Neural cell (in vitro differentiated cells): ENCODE measurements around the gene PCDH9. TPM values are rescaled to one million over a fixed set of nuclear protein-coding genes. Genes with fewer than 3 reads are reported as not detected.

Source experiments
- H2AFZ ChIP-seq: fragments of 200-600, 300-800 bp; sonication (generic), shearing (Covaris generic); 2 replicates; pipeline ENCODE4 v1.6.0; 2014; ENCODE audit warnings: low read depth, mild to moderate bottlenecking, antibody characterized with exemption, low read length, moderate library complexity
- H3F3A ChIP-seq: fragments of 200-600 bp; shearing (Covaris generic); 2 replicates; pipeline ENCODE4 v1.6.1; 2016; ENCODE audit warnings: mild to moderate bottlenecking, moderate library complexity, mixed read lengths, antibody characterized with exemption, low read length; ENCODE audit not compliant: insufficient read depth, poor library complexity, severe bottlenecking
- H3K27ac ChIP-seq: fragments of 200-600, 300-800 bp; sonication (generic), shearing (Covaris generic); 2 replicates; pipeline ENCODE4 v1.5.1; 2014; ENCODE audit warnings: mild to moderate bottlenecking, low read length, moderate library complexity
- H3K27me3 ChIP-seq: fragments of 300-800, 200-600 bp; sonication (generic), shearing (Covaris generic); 2 replicates; pipeline ENCODE4 v1.6.0; 2014; ENCODE audit warnings: mild to moderate bottlenecking, low read depth, low read length, moderate library complexity; ENCODE audit not compliant: insufficient read depth
- H3K36me3 ChIP-seq: fragments of 300-800, 200-600 bp; sonication (generic), shearing (Covaris generic); 2 replicates; pipeline ENCODE4 v1.5.1; 2014; ENCODE audit warnings: mild to moderate bottlenecking, antibody characterized with exemption, low read length, moderate library complexity; ENCODE audit not compliant: insufficient read depth
- H3K4me2 ChIP-seq: fragments of 300-800, 200-600 bp; sonication (generic), shearing (Covaris generic); 2 replicates; pipeline ENCODE4 v1.6.0; 2014; ENCODE audit warnings: mild to moderate bottlenecking, low read length
- H3K4me3 ChIP-seq: fragments of 300-800, 200-600 bp; sonication (generic), shearing (Covaris generic); 2 replicates; pipeline ENCODE4 v1.5.1; 2014; ENCODE audit warnings: mild to moderate bottlenecking, low read length, moderate library complexity
- H3K79me2 ChIP-seq: fragments of 200-600 bp; shearing (Covaris generic); replicated peaks from 2 replicates; pipeline ENCODE4 v1.6.0; 2014; ENCODE audit warnings: mild to moderate bottlenecking, low read length, moderate library complexity; ENCODE audit not compliant: insufficient read depth
- H3K9ac ChIP-seq: fragments of 300-800, 200-600 bp; sonication (generic), shearing (Covaris generic); 2 replicates; pipeline ENCODE4 v1.6.1; 2016; ENCODE audit warnings: mild to moderate bottlenecking, low read length, mixed read lengths
- H3K9me2 ChIP-seq: fragments of 200-600 bp; shearing (Covaris generic); 2 replicates; pipeline ENCODE4 v1.6.1; 2016; ENCODE audit warnings: mild to moderate bottlenecking, low read length, mixed read lengths; ENCODE audit not compliant: insufficient read depth
- H3K9me3 ChIP-seq: fragments of 200-600, 300-800 bp; sonication (generic), shearing (Covaris generic); 2 replicates; pipeline ENCODE4 v1.6.1; 2016; ENCODE audit warnings: mild to moderate bottlenecking, mixed run types, low read length, moderate library complexity, mixed read lengths
- H4K20me1 ChIP-seq: fragments of 200-600 bp; shearing (Covaris generic); 2 replicates; pipeline ENCODE4 v1.6.1; 2016; ENCODE audit warnings: mild to moderate bottlenecking, mixed run types; ENCODE audit not compliant: insufficient read depth
- EP300 ChIP-seq: fragments of 450-650 bp; conservative IDR thresholded peaks from 2 replicates; pipeline ENCODE4 v1.6.1; 2014; ENCODE audit warnings: antibody characterized with exemption, mild to moderate bottlenecking, moderate library complexity; ENCODE audit not compliant: poor library complexity, severe bottlenecking
- EZH2 ChIP-seq: fragments of 200-600, 300-800 bp; shearing (Covaris generic), sonication (generic); IDR thresholded peaks from 2 replicates; pipeline ENCODE4 v1.6.1; 2014; ENCODE audit warnings: antibody characterized with exemption, low read length, borderline replicate concordance, mild to moderate bottlenecking; ENCODE audit not compliant: insufficient read depth, poor library complexity, severe bottlenecking
- MXI1 ChIP-seq: fragments of 450-650 bp; conservative IDR thresholded peaks from 2 replicates; pipeline ENCODE4 v1.6.1; 2014; ENCODE audit warnings: antibody characterized with exemption, mild to moderate bottlenecking; ENCODE audit not compliant: poor library complexity, severe bottlenecking
- POLR2AphosphoS5 ChIP-seq: IDR thresholded peaks from 2 replicates; pipeline ENCODE4 v1.6.1; 2012
- RAD21 ChIP-seq: fragments of 450-650 bp; conservative IDR thresholded peaks from 2 replicates; pipeline ENCODE4 v1.6.1; 2014; ENCODE audit warnings: antibody characterized with exemption, mild to moderate bottlenecking, moderate library complexity
- SMC3 ChIP-seq: fragments of 450-650 bp; conservative IDR thresholded peaks from 2 replicates; pipeline ENCODE4 v1.6.1; 2014; ENCODE audit warnings: antibody characterized with exemption, mild to moderate bottlenecking, moderate library complexity; ENCODE audit not compliant: poor library complexity
- TAF1 ChIP-seq: IDR thresholded peaks from 2 replicates; pipeline ENCODE4 v1.6.1; 2012; ENCODE audit warnings: low read depth
- polyA plus RNA-seq: library from polyadenylated mRNA; depleted of rRNA; stranded (reverse); fragments of >200 nt; gene quantifications from 2 replicates; pipeline ENCODE4 v1.2.3, GENCODE V29; 2014
- TF ChIP-seq, protein P1 (sequence below): IDR thresholded peaks from 2 replicates; pipeline ENCODE4 v1.6.1; 2012; ENCODE audit warnings: borderline replicate concordance
- TF ChIP-seq, protein P2 (sequence below): fragments of 450-650 bp; IDR thresholded peaks from 2 replicates; pipeline ENCODE4 v1.5.1; 2014; ENCODE audit warnings: antibody characterized with exemption, mild to moderate bottlenecking, moderate library complexity; ENCODE audit not compliant: poor library complexity, severe bottlenecking

PCDH9 gene
- polyA plus RNA-seq, 1 donor from 2014 or later: 4.6 TPM

DNA sequence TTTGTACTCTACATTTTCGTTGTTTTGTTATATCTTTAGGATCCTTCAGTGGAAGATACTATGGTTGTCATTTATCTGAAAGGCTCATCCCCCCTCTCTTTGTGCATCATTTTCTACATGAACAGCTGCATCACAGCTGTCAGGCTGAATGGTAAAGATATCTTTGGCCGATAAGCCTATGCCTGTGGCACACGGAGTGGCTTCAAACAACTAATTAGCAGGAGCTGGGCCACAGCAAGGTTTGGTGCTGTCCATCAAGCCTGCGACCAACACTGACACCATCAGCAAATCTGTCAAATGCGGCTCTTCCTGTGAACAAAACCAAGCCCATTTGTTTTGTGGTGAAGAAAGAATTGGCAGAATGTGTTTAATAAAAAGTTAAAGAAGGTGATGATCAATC is 334.4 kb downstream of the PCDH9 start:
- H3K9ac ChIP-seq: no peak overlapping the region
- no peaks in the 10 kb centered on the region for H3K9me3 ChIP-seq
- H3K79me2 ChIP-seq: no peaks in the 10 kb centered on the region
- H4K20me1 ChIP-seq: no peaks in the 10 kb centered on the region
- no peaks in the 10 kb centered on the region for H3K27me3 ChIP-seq
- no peaks in the 10 kb centered on the region for H3F3A ChIP-seq
- H3K36me3 ChIP-seq: no peaks in the 10 kb centered on the region
- H2AFZ ChIP-seq: no peak overlapping the region
- no peaks in the 10 kb centered on the region for H3K9me2 ChIP-seq
- no peak overlapping the region for H3K4me2 ChIP-seq
- TF ChIP-seq SMC3 (no peak), RAD21 (no peak)
- H3K4me3 ChIP-seq: no peak overlapping the region
- no peak overlapping the region for H3K27ac ChIP-seq

DNA sequence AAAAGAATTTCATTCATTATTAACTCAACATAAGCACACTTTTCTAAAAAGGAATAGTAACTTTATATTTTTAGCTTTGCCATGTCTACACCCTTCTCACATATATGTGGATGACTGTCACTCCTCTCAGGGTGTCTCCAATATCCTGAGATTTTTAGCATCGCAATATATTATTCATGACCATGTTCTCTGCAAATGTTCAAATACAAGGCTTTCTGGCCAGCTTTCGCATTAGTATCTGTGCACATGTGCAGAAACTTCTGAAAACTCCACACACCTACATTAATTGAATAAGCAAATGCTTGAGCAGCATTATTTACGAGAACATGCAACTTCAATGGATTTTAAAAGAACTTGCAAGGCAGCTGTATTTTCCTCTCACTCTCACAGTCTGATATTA is 334.8 kb downstream of the PCDH9 start:
- H3F3A ChIP-seq: no peaks in the 10 kb centered on the region
- H3K4me2 ChIP-seq: no peak overlapping the region
- H3K9me2 ChIP-seq: no peaks in the 10 kb centered on the region
- H3K79me2 ChIP-seq: no peaks in the 10 kb centered on the region
- H2AFZ ChIP-seq: no peak overlapping the region
- no peaks in the 10 kb centered on the region for H3K36me3 ChIP-seq
- no peaks in the 10 kb centered on the region for H3K9me3 ChIP-seq
- no peak overlapping the region for H3K4me3 ChIP-seq
- H3K27ac ChIP-seq: no peak overlapping the region
- no peak overlapping the region for H3K9ac ChIP-seq
- H4K20me1 ChIP-seq: no peaks in the 10 kb centered on the region
- no peaks in the 10 kb centered on the region for H3K27me3 ChIP-seq
- TF ChIP-seq, protein P1, sequence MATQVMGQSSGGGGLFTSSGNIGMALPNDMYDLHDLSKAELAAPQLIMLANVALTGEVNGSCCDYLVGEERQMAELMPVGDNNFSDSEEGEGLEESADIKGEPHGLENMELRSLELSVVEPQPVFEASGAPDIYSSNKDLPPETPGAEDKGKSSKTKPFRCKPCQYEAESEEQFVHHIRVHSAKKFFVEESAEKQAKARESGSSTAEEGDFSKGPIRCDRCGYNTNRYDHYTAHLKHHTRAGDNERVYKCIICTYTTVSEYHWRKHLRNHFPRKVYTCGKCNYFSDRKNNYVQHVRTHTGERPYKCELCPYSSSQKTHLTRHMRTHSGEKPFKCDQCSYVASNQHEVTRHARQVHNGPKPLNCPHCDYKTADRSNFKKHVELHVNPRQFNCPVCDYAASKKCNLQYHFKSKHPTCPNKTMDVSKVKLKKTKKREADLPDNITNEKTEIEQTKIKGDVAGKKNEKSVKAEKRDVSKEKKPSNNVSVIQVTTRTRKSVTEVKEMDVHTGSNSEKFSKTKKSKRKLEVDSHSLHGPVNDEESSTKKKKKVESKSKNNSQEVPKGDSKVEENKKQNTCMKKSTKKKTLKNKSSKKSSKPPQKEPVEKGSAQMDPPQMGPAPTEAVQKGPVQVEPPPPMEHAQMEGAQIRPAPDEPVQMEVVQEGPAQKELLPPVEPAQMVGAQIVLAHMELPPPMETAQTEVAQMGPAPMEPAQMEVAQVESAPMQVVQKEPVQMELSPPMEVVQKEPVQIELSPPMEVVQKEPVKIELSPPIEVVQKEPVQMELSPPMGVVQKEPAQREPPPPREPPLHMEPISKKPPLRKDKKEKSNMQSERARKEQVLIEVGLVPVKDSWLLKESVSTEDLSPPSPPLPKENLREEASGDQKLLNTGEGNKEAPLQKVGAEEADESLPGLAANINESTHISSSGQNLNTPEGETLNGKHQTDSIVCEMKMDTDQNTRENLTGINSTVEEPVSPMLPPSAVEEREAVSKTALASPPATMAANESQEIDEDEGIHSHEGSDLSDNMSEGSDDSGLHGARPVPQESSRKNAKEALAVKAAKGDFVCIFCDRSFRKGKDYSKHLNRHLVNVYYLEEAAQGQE: no peak
- TF ChIP-seq RAD21 (no peak), TAF1 (no peak), MXI1 (no peak), EP300 (no peak), EZH2 (no peak), POLR2AphosphoS5 (no peak), SMC3 (no peak)
- TF ChIP-seq, protein P2, sequence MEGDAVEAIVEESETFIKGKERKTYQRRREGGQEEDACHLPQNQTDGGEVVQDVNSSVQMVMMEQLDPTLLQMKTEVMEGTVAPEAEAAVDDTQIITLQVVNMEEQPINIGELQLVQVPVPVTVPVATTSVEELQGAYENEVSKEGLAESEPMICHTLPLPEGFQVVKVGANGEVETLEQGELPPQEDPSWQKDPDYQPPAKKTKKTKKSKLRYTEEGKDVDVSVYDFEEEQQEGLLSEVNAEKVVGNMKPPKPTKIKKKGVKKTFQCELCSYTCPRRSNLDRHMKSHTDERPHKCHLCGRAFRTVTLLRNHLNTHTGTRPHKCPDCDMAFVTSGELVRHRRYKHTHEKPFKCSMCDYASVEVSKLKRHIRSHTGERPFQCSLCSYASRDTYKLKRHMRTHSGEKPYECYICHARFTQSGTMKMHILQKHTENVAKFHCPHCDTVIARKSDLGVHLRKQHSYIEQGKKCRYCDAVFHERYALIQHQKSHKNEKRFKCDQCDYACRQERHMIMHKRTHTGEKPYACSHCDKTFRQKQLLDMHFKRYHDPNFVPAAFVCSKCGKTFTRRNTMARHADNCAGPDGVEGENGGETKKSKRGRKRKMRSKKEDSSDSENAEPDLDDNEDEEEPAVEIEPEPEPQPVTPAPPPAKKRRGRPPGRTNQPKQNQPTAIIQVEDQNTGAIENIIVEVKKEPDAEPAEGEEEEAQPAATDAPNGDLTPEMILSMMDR: no peak

DNA sequence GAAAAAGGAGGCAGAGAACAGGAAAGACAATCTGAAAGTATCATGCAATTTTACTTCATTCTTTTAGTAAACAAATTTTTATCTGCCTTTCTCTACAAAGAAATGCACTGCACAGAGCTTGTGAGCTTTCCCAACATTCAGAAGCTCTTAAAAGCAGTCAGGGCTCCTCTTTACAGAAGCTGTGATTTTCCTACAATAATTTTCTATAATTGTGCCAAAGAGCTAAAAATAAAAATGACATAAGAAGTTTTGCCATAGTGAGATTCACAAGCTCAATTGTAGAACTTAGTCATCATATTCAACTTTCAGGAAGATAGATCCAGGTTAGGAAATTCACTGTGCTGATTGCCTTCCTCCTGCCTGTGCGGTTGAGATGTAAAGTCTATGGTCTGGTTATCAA is 341.4 kb downstream of the PCDH9 start:
- Histone ChIP-seq H3K27ac (no peak overlapping the region), H3K9ac (no peak overlapping the region), H3K36me3 (no peaks in the 10 kb centered on the region), H3K9me3 (no peaks in the 10 kb centered on the region), H3K27me3 (no peaks in the 10 kb centered on the region), H3K4me3 (no peak overlapping the region), H3K4me2 (no peak overlapping the region), H3K79me2 (no peaks in the 10 kb centered on the region), H3F3A (no peaks in the 10 kb centered on the region), H3K9me2 (no peaks in the 10 kb centered on the region), H2AFZ (no peak overlapping the region), H4K20me1 (no peaks in the 10 kb centered on the region)
- TF ChIP-seq, protein P1: no peak
